A204.1 (cell line): ENCODE measurements around the gene TAF6.

Source experiments
- FAIRE-seq: peaks from 2 replicates; lab custom pipeline; 2012; peaks lifted over from hg19 to GRCh38; lab: Jason Lieb, UNC

TAF6 gene

GRCh38 chr7:100120733-100121036 lies 1.5 kb upstream of the TAF6 start:
- no peak for FAIRE-seq

GRCh38 chr7:100119970-100120732 lies 993 bp upstream of the TAF6 start:
- FAIRE-seq = no peak

GRCh38 chr7:100118388-100119071 lies 628 bp downstream of the TAF6 start:
- no peak for FAIRE-seq

- FAIRE-seq = no peak
These were observed 4.1 kb downstream of the TAF6 start for GRCh38 chr7:100115026-100115425.

GRCh38 chr7:100111914-100112313 lies 7.2 kb downstream of the TAF6 start:
- no peak for FAIRE-seq

- FAIRE-seq = no peak
These were observed 8.0 kb downstream of the TAF6 start for GRCh38 chr7:100111156-100111555.

- no peak for FAIRE-seq
These were observed 9.5 kb downstream of the TAF6 start for GRCh38 chr7:100109521-100110163.

GRCh38 chr7:100107890-100108289 lies 11.3 kb downstream of the TAF6 start:
- FAIRE-seq = no peak

GRCh38 chr7:100107125-100107737 lies 11.9 kb downstream of the TAF6 start:
- FAIRE-seq = no peak

- no peak for FAIRE-seq
These were observed 12.5 kb downstream of the TAF6 start for GRCh38 chr7:100106633-100107032.

GRCh38 chr7:100105534-100105933 lies 13.6 kb downstream of the TAF6 start:
- no peak for FAIRE-seq

- FAIRE-seq = no peak
These were observed 16.0 kb downstream of the TAF6 start for GRCh38 chr7:100102950-100103840.

GRCh38 chr7:100101016-100101862 lies 17.9 kb downstream of the TAF6 start, which contains the start of the genes AP4M1 and MCM7:
TSS of gene AP4M1 (plus strand) at chr7:100101643. CDS start at chr7:100101715, 72 bp downstream.
TSS of gene MCM7 (minus strand) at chr7:100101397. CDS start at chr7:100101294, 103 bp downstream.
- FAIRE-seq = peak; percentile 96

GRCh38 chr7:100100420-100101015 lies 18.6 kb downstream of the TAF6 start:
- FAIRE-seq = no peak

GRCh38 chr7:100099452-100099851 lies 19.7 kb downstream of the TAF6 start:
- no peak for FAIRE-seq

- FAIRE-seq = no peak
These were observed 20.2 kb downstream of the TAF6 start for GRCh38 chr7:100098913-100099312.

GRCh38 chr7:100095704-100096103 lies 23.5 kb downstream of the TAF6 start:
- no peak for FAIRE-seq

- no peak for FAIRE-seq
These were observed 23.9 kb downstream of the TAF6 start for GRCh38 chr7:100095289-100095688.

GRCh38 chr7:100093925-100094486 lies 25.2 kb downstream of the TAF6 start:
- no peak for FAIRE-seq

- no peak for FAIRE-seq
These were observed 25.7 kb downstream of the TAF6 start for GRCh38 chr7:100093498-100093897.
